ENCODE data around the gene SLC6A12. TPM values are rescaled to one million over a fixed set of nuclear protein-coding genes. Genes with fewer than 3 reads are reported as not detected.

Gene SLC6A12
- polyA plus RNA-seq, 1 donor (not counting 4 experiments of a cell fraction or from before 2014, with no cell fraction given) = not detected

- Histone ChIP-seq H4K20me1 (ENCODE audit: control insufficient read depth, extremely low read depth, insufficient read depth, low read length) (no peaks in the 10 kb centered on the region), H3K9me3 (ENCODE audit: control insufficient read depth, low read depth, low read length) (no peaks in the 10 kb centered on the region), H3K27me3 (ENCODE audit: control insufficient read depth, extremely low read depth, insufficient read depth, low read length) (peaks cover 39% of the 10 kb centered on the region), H3K4me3 (ENCODE audit: control insufficient read depth in 2 of 3, extremely low read depth in 1 of 3, insufficient read depth in 2 of 3, low read depth in 1 of 3, low read length in 3 of 3) (no peak overlapping the region), H3K36me3 (ENCODE audit: control insufficient read depth in 2 of 2, extremely low read depth in 1 of 2, insufficient read depth in 2 of 2, low read length in 2 of 2) (no peaks in the 10 kb centered on the region), H3K9me1 (ENCODE audit: control insufficient read depth, extremely low read depth, insufficient read depth, low read length) (no peaks in the 10 kb centered on the region), H3K79me2 (ENCODE audit: control insufficient read depth, insufficient read depth, low read length) (no peaks in the 10 kb centered on the region), H2AFZ (ENCODE audit: control insufficient read depth, low read length) (no peak overlapping the region), H3K9ac (ENCODE audit: control insufficient read depth, extremely low read depth, insufficient read depth, low read length) (no peak overlapping the region), H3K4me1 (ENCODE audit: control insufficient read depth, extremely low read depth, insufficient read depth, low read length) (no peaks in the 10 kb centered on the region), H3K27ac (ENCODE audit: control insufficient read depth, insufficient read depth, low read length) (no peak overlapping the region), H3K4me2 (ENCODE audit: control insufficient read depth, extremely low read depth, insufficient read depth, low read depth, low read length) (no peak overlapping the region)
- no peak for TF ChIP-seq EZH2 (IDR thresholded peaks at IDR 0.05; ENCODE audit: low read length)
- TF ChIP-seq, protein P1, sequence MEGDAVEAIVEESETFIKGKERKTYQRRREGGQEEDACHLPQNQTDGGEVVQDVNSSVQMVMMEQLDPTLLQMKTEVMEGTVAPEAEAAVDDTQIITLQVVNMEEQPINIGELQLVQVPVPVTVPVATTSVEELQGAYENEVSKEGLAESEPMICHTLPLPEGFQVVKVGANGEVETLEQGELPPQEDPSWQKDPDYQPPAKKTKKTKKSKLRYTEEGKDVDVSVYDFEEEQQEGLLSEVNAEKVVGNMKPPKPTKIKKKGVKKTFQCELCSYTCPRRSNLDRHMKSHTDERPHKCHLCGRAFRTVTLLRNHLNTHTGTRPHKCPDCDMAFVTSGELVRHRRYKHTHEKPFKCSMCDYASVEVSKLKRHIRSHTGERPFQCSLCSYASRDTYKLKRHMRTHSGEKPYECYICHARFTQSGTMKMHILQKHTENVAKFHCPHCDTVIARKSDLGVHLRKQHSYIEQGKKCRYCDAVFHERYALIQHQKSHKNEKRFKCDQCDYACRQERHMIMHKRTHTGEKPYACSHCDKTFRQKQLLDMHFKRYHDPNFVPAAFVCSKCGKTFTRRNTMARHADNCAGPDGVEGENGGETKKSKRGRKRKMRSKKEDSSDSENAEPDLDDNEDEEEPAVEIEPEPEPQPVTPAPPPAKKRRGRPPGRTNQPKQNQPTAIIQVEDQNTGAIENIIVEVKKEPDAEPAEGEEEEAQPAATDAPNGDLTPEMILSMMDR (optimal IDR thresholded peaks at IDR 0.05 in 1 of 3, IDR thresholded peaks at IDR 0.05 in 1 of 3, conservative IDR thresholded peaks at IDR 0.05 in 1 of 3; ENCODE audit: extremely low read depth in 1 of 3, insufficient read depth in 2 of 3, low read length in 3 of 3) = no peak
- DNase-seq (ENCODE audit: low read depth, low spot score) (no peak), FAIRE-seq (no peak)
- dilution Hi-C loops (cut with MboI; ENCODE audit: extremely low pct_ligation_motif_present, low sequenced_read_pairs) = no loop called here
Observed at GRCh38 chr12:140162-140561, 73.8 kb downstream of the SLC6A12 start.

Other genes with a start within 250 kb of the SLC6A12 start
- gene IQSEC3, start 147.4 kb downstream of the SLC6A12 start, polyA plus RNA-seq = not detected in 3 replicates
- 0.33 to 0.45 TPM in 2 of 3 replicates, not detected in the other for gene SLC6A13, start 48.7 kb upstream of the SLC6A12 start, polyA plus RNA-seq
- gene KDM5A, start 175.2 kb upstream of the SLC6A12 start, polyA plus RNA-seq = 14.5 to 18.2 TPM (median 14.7 TPM) in 3 replicates
- 4.6 to 8.3 TPM (median 5.8 TPM) in 3 replicates for gene CCDC77, start 187.5 kb upstream of the SLC6A12 start, polyA plus RNA-seq
- 7.5 to 14.6 TPM (median 8.4 TPM) in 3 replicates for gene B4GALNT3, start 245.8 kb upstream of the SLC6A12 start, polyA plus RNA-seq